Subcutaneous adipose tissue (tissue), 4 donors: Measurements from ENCODE around the gene HDAC11. TPM values are rescaled to one million over a fixed set of nuclear protein-coding genes. Genes with fewer than 3 reads are reported as not detected.

Source experiments
- total RNA-seq, 4 donors: library from RNA; depleted of rRNA; stranded (reverse); fragments of >200 nt; gene quantifications; one replicate each; pipeline ENCODE4 v1.1.0, GENCODE V29; 2016
- TF ChIP-seq, protein P1 (sequence below): fragments of 450-650 bp; IDR thresholded peaks from one replicate; pipeline ENCODE4 v1.5.1; 2016; ENCODE audit warnings: low read depth, mild to moderate bottlenecking, control low read depth, antibody characterized with exemption, moderate library complexity

The HDAC11 gene
- total RNA-seq = 10 to 100 TPM in 2 of 4 donors, 1 to 10 TPM in 2; 4.9 to 20.9 (median 10.4) TPM

GRCh38 chr3:13479582-13480339 is at the start of gene HDAC11:
Gene HDAC11, plus strand, starts transcription at chr3:13480306. Its CDS starts 42 bp downstream, at chr3:13480348.
- TF ChIP-seq, protein P1, sequence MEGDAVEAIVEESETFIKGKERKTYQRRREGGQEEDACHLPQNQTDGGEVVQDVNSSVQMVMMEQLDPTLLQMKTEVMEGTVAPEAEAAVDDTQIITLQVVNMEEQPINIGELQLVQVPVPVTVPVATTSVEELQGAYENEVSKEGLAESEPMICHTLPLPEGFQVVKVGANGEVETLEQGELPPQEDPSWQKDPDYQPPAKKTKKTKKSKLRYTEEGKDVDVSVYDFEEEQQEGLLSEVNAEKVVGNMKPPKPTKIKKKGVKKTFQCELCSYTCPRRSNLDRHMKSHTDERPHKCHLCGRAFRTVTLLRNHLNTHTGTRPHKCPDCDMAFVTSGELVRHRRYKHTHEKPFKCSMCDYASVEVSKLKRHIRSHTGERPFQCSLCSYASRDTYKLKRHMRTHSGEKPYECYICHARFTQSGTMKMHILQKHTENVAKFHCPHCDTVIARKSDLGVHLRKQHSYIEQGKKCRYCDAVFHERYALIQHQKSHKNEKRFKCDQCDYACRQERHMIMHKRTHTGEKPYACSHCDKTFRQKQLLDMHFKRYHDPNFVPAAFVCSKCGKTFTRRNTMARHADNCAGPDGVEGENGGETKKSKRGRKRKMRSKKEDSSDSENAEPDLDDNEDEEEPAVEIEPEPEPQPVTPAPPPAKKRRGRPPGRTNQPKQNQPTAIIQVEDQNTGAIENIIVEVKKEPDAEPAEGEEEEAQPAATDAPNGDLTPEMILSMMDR = no peak

DNA sequence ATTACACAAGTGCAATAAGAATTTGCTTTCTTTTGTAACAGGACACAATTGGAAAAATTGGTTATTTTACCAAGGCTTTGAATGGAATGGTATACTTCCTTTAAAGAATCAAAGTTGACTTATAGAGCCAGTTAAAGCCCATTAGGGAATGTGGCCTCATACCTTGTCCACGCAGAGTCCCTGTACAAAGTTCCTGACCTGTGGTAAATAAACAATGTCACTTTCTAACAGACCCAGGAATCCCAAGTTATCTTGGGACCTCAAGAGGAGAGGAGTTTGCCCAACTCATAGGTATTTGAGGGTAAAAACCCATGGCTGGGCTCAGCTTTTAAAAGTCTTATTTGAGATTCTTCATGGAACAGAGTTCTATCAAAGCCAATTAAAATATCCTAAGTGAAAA is 48.0 kb upstream of the HDAC11 start:
- TF ChIP-seq, protein P1 = no peak

- TF ChIP-seq, protein P1 = no peak
These were observed 46.2 kb upstream of the HDAC11 start for GRCh38 chr3:13433912-13434311.

GRCh38 chr3:13440204-13440817 is 39.8 kb upstream of the HDAC11 start:
- TF ChIP-seq, protein P1 = no peak

DNA sequence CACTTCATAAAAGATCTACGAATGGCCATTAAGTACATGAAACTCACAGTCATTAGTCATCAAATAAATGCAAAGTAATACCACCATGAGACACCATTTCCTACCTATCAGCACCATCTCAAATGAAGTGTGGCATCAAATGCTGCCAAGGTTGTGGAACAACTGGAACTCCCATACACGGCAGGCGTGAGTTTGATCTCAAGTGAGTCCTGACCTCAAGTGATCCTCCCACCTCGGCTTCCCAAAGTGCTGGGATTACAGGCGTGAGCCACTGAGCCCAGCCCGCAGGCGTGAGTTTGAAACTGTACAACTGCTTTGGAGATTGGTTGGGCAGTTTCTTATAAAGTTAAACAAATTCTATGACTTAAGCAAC is 28.8 kb upstream of the HDAC11 start:
- TF ChIP-seq, protein P1 = no peak

DNA sequence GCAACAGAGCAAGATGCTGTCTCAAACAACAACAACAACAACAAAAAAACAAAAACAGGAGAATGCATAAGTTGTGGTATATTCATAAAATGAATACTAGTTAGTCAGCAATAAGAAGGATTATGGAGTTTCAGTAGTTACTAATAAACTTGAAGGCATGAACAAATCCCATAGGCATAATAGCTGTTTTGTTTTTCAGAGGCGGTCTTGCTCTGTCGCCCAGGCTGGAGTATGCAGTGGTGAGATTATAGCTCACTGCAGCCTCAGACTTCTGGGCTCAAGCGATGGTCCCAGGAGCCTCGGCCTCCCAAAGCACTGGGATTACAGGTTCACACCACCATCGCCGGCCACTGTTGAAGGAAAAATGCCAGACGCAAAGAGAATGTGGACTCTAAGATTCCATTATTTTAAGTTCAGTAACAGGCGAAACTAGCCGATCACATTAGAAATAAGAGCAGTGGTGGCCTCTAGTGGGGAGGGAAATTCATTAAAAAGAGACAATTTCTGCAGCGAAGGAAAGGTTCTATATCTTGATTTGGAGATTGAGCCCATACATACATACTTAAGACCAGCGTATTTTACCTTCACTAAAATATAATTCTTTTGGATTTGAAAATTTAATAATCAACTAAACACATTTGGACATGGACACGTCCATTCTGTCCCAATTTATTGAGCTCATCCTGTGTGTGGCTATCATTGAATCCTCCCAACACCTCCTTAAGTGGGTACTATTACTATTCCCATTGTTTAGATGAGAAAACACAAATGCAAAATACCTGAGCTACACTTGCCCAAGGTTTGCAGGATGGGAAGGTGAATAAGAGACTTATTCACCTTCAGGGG is 27.4 kb upstream of the HDAC11 start:
- TF ChIP-seq, protein P1 = no peak

- TF ChIP-seq, protein P1 = no peak
These were observed 24.5 kb upstream of the HDAC11 start for GRCh38 chr3:13455644-13456043.
